C4-2B (cell line): ENCODE data around the gene RNASEH2A.

Source experiments
- ZFX ChIP-seq: fragments of 450-650 bp; IDR thresholded peaks from 2 replicates; pipeline ENCODE4 v1.6.1; 2017
- TF ChIP-seq, protein P1 (sequence below): fragments of 450-650 bp; conservative IDR thresholded peaks from 2 replicates; pipeline ENCODE4 v1.5.1; 2017; ENCODE audit warnings: mild to moderate bottlenecking

- TF ChIP-seq, protein P1, sequence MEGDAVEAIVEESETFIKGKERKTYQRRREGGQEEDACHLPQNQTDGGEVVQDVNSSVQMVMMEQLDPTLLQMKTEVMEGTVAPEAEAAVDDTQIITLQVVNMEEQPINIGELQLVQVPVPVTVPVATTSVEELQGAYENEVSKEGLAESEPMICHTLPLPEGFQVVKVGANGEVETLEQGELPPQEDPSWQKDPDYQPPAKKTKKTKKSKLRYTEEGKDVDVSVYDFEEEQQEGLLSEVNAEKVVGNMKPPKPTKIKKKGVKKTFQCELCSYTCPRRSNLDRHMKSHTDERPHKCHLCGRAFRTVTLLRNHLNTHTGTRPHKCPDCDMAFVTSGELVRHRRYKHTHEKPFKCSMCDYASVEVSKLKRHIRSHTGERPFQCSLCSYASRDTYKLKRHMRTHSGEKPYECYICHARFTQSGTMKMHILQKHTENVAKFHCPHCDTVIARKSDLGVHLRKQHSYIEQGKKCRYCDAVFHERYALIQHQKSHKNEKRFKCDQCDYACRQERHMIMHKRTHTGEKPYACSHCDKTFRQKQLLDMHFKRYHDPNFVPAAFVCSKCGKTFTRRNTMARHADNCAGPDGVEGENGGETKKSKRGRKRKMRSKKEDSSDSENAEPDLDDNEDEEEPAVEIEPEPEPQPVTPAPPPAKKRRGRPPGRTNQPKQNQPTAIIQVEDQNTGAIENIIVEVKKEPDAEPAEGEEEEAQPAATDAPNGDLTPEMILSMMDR = no peak
- TF ChIP-seq ZFX = no peak
These were observed 17.7 kb upstream of the RNASEH2A start for GRCh38 chr19:12788682-12789097.
